IPS-15b (cell line): ENCODE results near the gene TLK1.

ENCODE experiments used
- H3K27me3 ChIP-seq: one replicate; pipeline ENCODE4 v1.6.1; 2013; ENCODE audit warnings: low read length; ENCODE audit not compliant: control insufficient read depth, insufficient read depth
- H3K36me3 ChIP-seq: one replicate; pipeline ENCODE4 v1.6.1; 2013; ENCODE audit warnings: low read length; ENCODE audit not compliant: control insufficient read depth, insufficient read depth
- H3K4me1 ChIP-seq: one replicate; pipeline ENCODE4 v1.6.1; 2013; ENCODE audit warnings: mild to moderate bottlenecking, low read length; ENCODE audit not compliant: control insufficient read depth, insufficient read depth
- H3K4me3 ChIP-seq: one replicate; pipeline ENCODE4 v1.5.1; 2013; ENCODE audit warnings: low read depth, low read length
- H3K9ac ChIP-seq: one replicate; pipeline ENCODE4 v1.6.1; 2013; ENCODE audit warnings: low read depth, mild to moderate bottlenecking, low read length
- H3K9me3 ChIP-seq: one replicate; pipeline ENCODE4 v1.6.1; 2013; ENCODE audit warnings: mild to moderate bottlenecking, low read length; ENCODE audit not compliant: control insufficient read depth, insufficient read depth

TLK1 gene

GRCh38 chr2:171185941-171186340, 25.2 kb upstream of the TLK1 start:
- Histone ChIP-seq H3K4me1 (peaks cover 5% of the 10 kb centered on the region), H3K4me3 (no peak overlapping the region), H3K9me3 (no peaks in the 10 kb centered on the region), H3K27me3 (no peaks in the 10 kb centered on the region), H3K36me3 (no peaks in the 10 kb centered on the region), H3K9ac (no peak overlapping the region)

DNA sequence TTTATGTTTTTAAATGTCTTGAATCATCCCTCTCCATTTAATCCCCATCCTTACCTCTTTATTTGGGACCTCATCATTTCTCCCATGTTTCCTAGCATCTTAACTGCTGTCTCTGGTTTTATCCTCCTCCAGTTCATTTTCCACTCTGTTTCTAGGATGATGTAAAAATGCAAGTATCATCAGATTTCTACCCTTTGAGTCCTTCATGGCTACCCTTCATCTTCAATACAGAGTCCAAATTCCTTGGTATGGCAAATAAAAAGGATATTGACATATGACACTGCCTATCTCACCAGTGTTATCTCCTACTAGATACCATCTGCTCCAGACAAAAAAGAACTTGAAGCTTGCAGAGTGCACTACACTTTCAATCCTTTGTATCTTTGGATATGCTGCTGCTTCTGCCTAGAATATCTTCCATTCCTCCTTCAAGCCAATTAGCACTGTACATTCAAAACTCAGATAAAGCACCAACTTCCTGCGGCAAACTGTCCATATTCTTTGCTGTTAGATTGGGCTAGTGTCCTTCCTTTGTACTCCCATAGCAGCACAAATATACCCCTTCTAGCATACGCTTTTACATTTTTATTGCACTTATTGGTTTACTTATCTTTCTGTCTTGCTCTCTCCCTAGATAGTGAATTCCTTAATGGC, 24.6 kb upstream of the TLK1 start:
- Histone ChIP-seq H3K4me3 (no peak overlapping the region), H3K4me1 (peaks cover 5% of the 10 kb centered on the region), H3K36me3 (no peaks in the 10 kb centered on the region), H3K9ac (no peak overlapping the region), H3K27me3 (no peaks in the 10 kb centered on the region), H3K9me3 (no peaks in the 10 kb centered on the region)

- Histone ChIP-seq H3K4me3 (no peak overlapping the region), H3K4me1 (peaks cover 5% of the 10 kb centered on the region), H3K27me3 (no peaks in the 10 kb centered on the region), H3K36me3 (no peaks in the 10 kb centered on the region), H3K9me3 (no peaks in the 10 kb centered on the region), H3K9ac (no peak overlapping the region)
These were observed 20.7 kb upstream of the TLK1 start for GRCh38 chr2:171181064-171182049.

DNA sequence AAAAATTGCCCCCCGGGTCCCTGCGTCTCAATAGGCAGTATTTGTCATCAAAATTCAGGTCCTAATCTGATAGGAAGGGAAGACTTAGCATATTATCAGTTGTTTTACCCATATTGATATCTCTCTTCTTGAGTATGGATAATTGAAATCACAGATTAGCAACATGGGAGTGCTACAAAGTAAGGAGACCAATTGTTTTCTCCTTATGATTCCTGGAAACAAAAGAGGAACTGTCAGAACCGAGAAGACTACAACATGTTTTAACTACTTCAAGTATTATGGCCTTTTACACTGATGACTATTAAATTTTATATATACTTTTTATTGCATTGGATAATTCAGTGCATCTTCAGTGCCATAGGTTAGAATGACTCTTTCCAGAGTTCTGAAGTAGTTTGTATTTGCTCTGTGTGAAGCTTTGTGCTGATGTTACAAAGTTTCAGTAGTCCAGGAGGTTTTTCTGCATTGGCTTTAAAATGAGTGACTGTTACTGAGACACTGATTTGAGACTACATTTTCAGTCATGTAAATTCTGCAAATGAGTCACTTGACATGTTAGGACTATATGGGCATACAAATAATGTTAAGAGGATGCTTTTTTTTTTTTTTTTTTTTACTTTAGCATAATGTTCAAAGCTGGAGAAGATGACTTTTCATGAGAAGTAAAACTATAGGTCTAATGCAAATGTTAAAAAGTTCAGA, 19.7 kb upstream of the TLK1 start:
- Histone ChIP-seq H3K27me3 (no peaks in the 10 kb centered on the region), H3K36me3 (no peaks in the 10 kb centered on the region), H3K9ac (no peak overlapping the region), H3K4me1 (peaks cover 5% of the 10 kb centered on the region), H3K4me3 (no peak overlapping the region), H3K9me3 (no peaks in the 10 kb centered on the region)

- Histone ChIP-seq H3K27me3 (no peaks in the 10 kb centered on the region), H3K9ac (no peak overlapping the region), H3K4me1 (peaks cover 5% of the 10 kb centered on the region), H3K4me3 (no peak overlapping the region), H3K9me3 (no peaks in the 10 kb centered on the region), H3K36me3 (no peaks in the 10 kb centered on the region)
These were observed 18.3 kb upstream of the TLK1 start for GRCh38 chr2:171178993-171179392.

- peaks cover 2% of the 10 kb centered on the region for H3K4me1 ChIP-seq
- no peaks in the 10 kb centered on the region for H3K36me3 ChIP-seq
- no peak overlapping the region for H3K9ac ChIP-seq
- H3K27me3 ChIP-seq: no peaks in the 10 kb centered on the region
- H3K4me3 ChIP-seq: no peak overlapping the region
- H3K9me3 ChIP-seq: no peaks in the 10 kb centered on the region
These were observed 15.8 kb upstream of the TLK1 start for GRCh38 chr2:171176516-171176915.

GRCh38 chr2:171174075-171174474, 13.4 kb upstream of the TLK1 start:
- Histone ChIP-seq H3K9me3 (no peaks in the 10 kb centered on the region), H3K4me3 (no peak overlapping the region), H3K36me3 (no peaks in the 10 kb centered on the region), H3K27me3 (no peaks in the 10 kb centered on the region), H3K9ac (no peak overlapping the region), H3K4me1 (no peaks in the 10 kb centered on the region)

DNA sequence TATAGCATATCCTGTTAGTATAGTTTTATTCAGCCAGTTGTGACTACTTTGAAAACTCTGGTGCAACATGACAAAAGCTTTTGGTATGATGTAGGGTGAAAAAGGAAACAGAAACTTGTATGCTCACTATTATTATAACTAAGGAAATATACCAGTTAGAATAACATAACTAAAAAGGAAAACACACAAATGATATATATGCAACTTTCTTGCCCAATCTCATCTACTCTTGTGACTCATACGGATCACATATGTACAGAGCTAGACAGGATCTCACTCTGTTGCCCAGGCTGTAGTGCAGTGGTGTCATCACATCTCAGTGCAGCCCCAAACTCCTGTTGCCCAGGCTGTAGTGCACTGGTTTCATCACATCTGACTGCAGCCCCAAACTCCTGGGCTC, 12.4 kb upstream of the TLK1 start:
- no peak overlapping the region for H3K9ac ChIP-seq
- no peaks in the 10 kb centered on the region for H3K9me3 ChIP-seq
- no peaks in the 10 kb centered on the region for H3K27me3 ChIP-seq
- H3K36me3 ChIP-seq: no peaks in the 10 kb centered on the region
- no peak overlapping the region for H3K4me3 ChIP-seq
- no peaks in the 10 kb centered on the region for H3K4me1 ChIP-seq

DNA sequence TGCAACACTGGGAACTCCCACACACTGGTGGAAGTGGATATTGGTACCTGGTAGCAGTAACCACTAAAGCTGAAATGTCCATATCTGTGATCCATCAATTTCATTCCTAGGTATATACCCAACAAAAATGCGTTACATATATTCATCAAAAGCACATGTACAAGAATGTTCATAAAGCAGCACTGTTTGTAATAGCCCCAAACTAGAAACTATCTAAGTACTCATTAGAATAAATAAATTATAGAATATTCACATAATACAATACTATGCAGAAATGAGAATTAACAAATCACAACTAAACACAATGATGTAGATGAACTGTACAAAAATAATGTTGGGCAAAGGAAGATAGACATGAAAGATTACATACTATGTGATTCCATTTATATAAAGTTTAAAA, 11.1 kb upstream of the TLK1 start:
- Histone ChIP-seq H3K27me3 (no peaks in the 10 kb centered on the region), H3K4me1 (no peaks in the 10 kb centered on the region), H3K9ac (no peak overlapping the region), H3K4me3 (no peak overlapping the region), H3K36me3 (no peaks in the 10 kb centered on the region), H3K9me3 (no peaks in the 10 kb centered on the region)

- Histone ChIP-seq H3K4me1 (no peaks in the 10 kb centered on the region), H3K4me3 (no peak overlapping the region)
These were observed 9.1 kb upstream of the TLK1 start for GRCh38 chr2:171169839-171170238.

GRCh38 chr2:171169333-171169732, 8.6 kb upstream of the TLK1 start:
- Histone ChIP-seq H3K9ac (no peak overlapping the region), H3K4me1 (no peaks in the 10 kb centered on the region), H3K27me3 (no peaks in the 10 kb centered on the region), H3K9me3 (no peaks in the 10 kb centered on the region), H3K4me3 (no peak overlapping the region), H3K36me3 (no peaks in the 10 kb centered on the region)

More at GRCh38 chr2:171169839-171170238, 9.1 kb upstream of the TLK1 start:
- no peaks in the 10 kb centered on the region for H3K27me3 ChIP-seq
- no peak overlapping the region for H3K9ac ChIP-seq
- H3K36me3 ChIP-seq: no peaks in the 10 kb centered on the region
- H3K9me3 ChIP-seq: no peaks in the 10 kb centered on the region
